KMS-11 (cell line): ENCODE measurements around the gene ITPKA.

Experiments used
- H2AFZ ChIP-seq: fragments of 200-600 bp; sonication (generic); 2 replicates; pipeline ENCODE4 v1.6.1; 2016; ENCODE audit warnings: antibody characterized with exemption, mixed run types, low read depth
- H3K27ac ChIP-seq: fragments of 200-600 bp; sonication (generic); 2 replicates; pipeline ENCODE4 v1.6.1; 2016; ENCODE audit warnings: mild to moderate bottlenecking, mixed run types
- H3K27me3 ChIP-seq: fragments of 200-600 bp; sonication (generic); 2 replicates; pipeline ENCODE4 v1.6.1; 2017; ENCODE audit warnings: mild to moderate bottlenecking, low read depth, mixed run types, moderate library complexity; ENCODE audit not compliant: insufficient read depth
- H3K36me3 ChIP-seq: fragments of 200-600 bp; sonication (generic); 2 replicates; pipeline ENCODE4 v1.6.1; 2017; ENCODE audit warnings: mild to moderate bottlenecking, mixed run types; ENCODE audit not compliant: insufficient read depth
- H3K4me1 ChIP-seq: fragments of 200-600 bp; sonication (generic); 2 replicates; pipeline ENCODE4 v1.6.1; 2016; ENCODE audit warnings: mild to moderate bottlenecking, low read depth, mixed run types; ENCODE audit not compliant: poor library complexity, severe bottlenecking
- H3K4me2 ChIP-seq: fragments of 200-600 bp; sonication (generic); 2 replicates; pipeline ENCODE4 v1.7.0; 2016; ENCODE audit warnings: mild to moderate bottlenecking, mixed run types
- H3K4me3 ChIP-seq: fragments of 200-600 bp; sonication (generic); IDR thresholded peaks from 2 replicates; pipeline ENCODE4 v1.6.1; 2017; ENCODE audit warnings: low read depth, low read length, mixed read lengths; ENCODE audit not compliant: insufficient read depth
- H3K79me2 ChIP-seq: fragments of 200-600 bp; sonication (generic); 2 replicates; pipeline ENCODE4 v1.6.1; 2016; ENCODE audit warnings: low read depth, mixed run types; ENCODE audit not compliant: insufficient read depth
- H3K9ac ChIP-seq: fragments of 200-600 bp; sonication (generic); 2 replicates; pipeline ENCODE4 v1.6.1; 2016; ENCODE audit warnings: mild to moderate bottlenecking, mixed run types
- H4K20me1 ChIP-seq: fragments of 200-600 bp; sonication (generic); 2 replicates; pipeline ENCODE4 v1.6.1; 2016; ENCODE audit warnings: mild to moderate bottlenecking, mixed run types; ENCODE audit not compliant: insufficient read depth
- CTCF ChIP-seq: fragments of 200-600 bp; sonication (generic); conservative IDR thresholded peaks from 2 replicates; pipeline ENCODE4 v1.6.1; 2017; ENCODE audit warnings: low read depth, mild to moderate bottlenecking, antibody characterized with exemption, low read length, moderate library complexity, mixed read lengths

Gene ITPKA

GRCh38 chr15:41513506-41514227 is 20.0 kb downstream of the ITPKA start, which contains the start of gene LTK:
Gene LTK, minus strand, starts transcription at chr15:41513827. Its CDS starts 118 bp downstream, at chr15:41513709.
- Histone ChIP-seq H3K27me3 (no peaks in the 10 kb centered on the region), H3K36me3 (no peaks in the 10 kb centered on the region), H3K27ac (no peak within 1 kb of the TSS), H3K4me2 (no peak within 1 kb of the TSS), H3K9ac (no peak within 1 kb of the TSS), H3K4me3 (no peak within 1 kb of the TSS), H2AFZ (no peak within 1 kb of the TSS), H4K20me1 (no peaks in the 10 kb centered on the region), H3K79me2 (no peaks in the 10 kb centered on the region), H3K4me1 (peaks cover 9% of the 10 kb centered on the region)
- no peak for TF ChIP-seq CTCF

DNA sequence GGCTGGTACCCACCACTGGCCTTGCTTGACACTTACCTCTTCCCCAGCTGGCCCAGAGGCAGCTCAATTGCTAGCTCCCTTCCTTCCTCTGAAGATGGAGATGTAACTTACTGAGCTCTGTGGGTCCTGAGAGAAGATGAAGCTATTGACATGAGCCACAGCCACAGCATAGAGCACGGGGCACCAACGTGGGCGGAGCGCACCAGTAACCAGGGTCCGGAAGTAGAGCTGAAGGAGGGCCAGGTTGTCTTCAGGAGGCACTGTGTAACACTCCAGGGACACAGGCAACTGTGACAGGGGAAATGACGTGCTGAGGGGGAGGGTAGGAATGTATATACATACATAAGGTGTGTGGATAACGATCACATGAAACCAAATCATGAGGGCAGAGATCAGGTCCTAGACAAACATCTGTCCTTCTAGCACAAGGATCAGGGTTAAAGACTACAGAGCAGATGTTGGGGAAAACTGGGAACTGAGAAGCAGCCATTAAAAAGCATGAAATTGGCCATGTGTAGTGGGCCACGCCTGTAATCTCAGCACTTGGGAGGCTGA is 24.3 kb downstream of the ITPKA start:
- no peaks in the 10 kb centered on the region for H3K36me3 ChIP-seq
- no peak overlapping the region for H3K4me2 ChIP-seq
- no peak for TF ChIP-seq CTCF
- H3K9ac ChIP-seq = no peak overlapping the region
- H3K79me2 ChIP-seq = no peaks in the 10 kb centered on the region
- H2AFZ ChIP-seq = no peak overlapping the region
- H3K27ac ChIP-seq = no peak overlapping the region
- no peaks in the 10 kb centered on the region for H4K20me1 ChIP-seq
- no peak overlapping the region for H3K4me3 ChIP-seq
- H3K27me3 ChIP-seq = no peaks in the 10 kb centered on the region
- H3K4me1 ChIP-seq = peaks cover 9% of the 10 kb centered on the region

- TF ChIP-seq CTCF = no peak
- Histone ChIP-seq H3K4me2 (no peak overlapping the region), H4K20me1 (no peaks in the 10 kb centered on the region), H3K79me2 (no peaks in the 10 kb centered on the region), H2AFZ (no peak overlapping the region), H3K27ac (no peak overlapping the region), H3K27me3 (no peaks in the 10 kb centered on the region), H3K4me1 (no peaks in the 10 kb centered on the region), H3K4me3 (no peak overlapping the region), H3K9ac (no peak overlapping the region), H3K36me3 (no peaks in the 10 kb centered on the region)
Measured at GRCh38 chr15:41520636-41521035, 27.0 kb downstream of the ITPKA start.

- no peak overlapping the region for H3K27ac ChIP-seq
- no peaks in the 10 kb centered on the region for H3K79me2 ChIP-seq
- H3K4me3 ChIP-seq = no peak overlapping the region
- H3K36me3 ChIP-seq = no peaks in the 10 kb centered on the region
- no peak for TF ChIP-seq CTCF
- H3K9ac ChIP-seq = no peak overlapping the region
- H4K20me1 ChIP-seq = no peaks in the 10 kb centered on the region
- H2AFZ ChIP-seq = no peak overlapping the region
- H3K27me3 ChIP-seq = no peaks in the 10 kb centered on the region
- H3K4me2 ChIP-seq = no peak overlapping the region
- H3K4me1 ChIP-seq = no peaks in the 10 kb centered on the region
Measured at GRCh38 chr15:41521614-41522013, 27.9 kb downstream of the ITPKA start.
